H1 (cell line): ENCODE data around the gene IDUA. TPM values are rescaled to one million over a fixed set of nuclear protein-coding genes. Genes with fewer than 3 reads are reported as not detected.

ENCODE experiments used
- ASH2L ChIP-seq: fragments of 200-600, 300-600 bp; sonication (generic); IDR thresholded peaks from one replicate; pipeline ENCODE4 v1.7.1; 2017; ENCODE audit warnings: low read length
- CHD2 ChIP-seq: IDR thresholded peaks from 2 replicates; pipeline ENCODE4 v1.6.1; 2012; ENCODE audit warnings: low read length, improper control_type of control experiment
- CTBP2 ChIP-seq: IDR thresholded peaks from 2 replicates; pipeline ENCODE4 v1.7.0; 2011; ENCODE audit warnings: borderline replicate concordance, mild to moderate bottlenecking, moderate library complexity, mixed read lengths, low read length; ENCODE audit not compliant: insufficient read depth, insufficient read length
- EZH2 ChIP-seq: fragments of 200-600 bp; sonication (generic); IDR thresholded peaks from 2 replicates; pipeline ENCODE4 v1.7.1; 2012; ENCODE audit warnings: low read depth, mild to moderate bottlenecking, moderate library complexity, low read length, inconsistent platforms; ENCODE audit not compliant: severe bottlenecking
- JUN ChIP-seq: IDR thresholded peaks from 2 replicates; pipeline ENCODE4 v1.6.1; 2011; ENCODE audit warnings: low read depth, mild to moderate bottlenecking, improper control_type of control experiment, low read length
- KDM4A ChIP-seq: IDR thresholded peaks from one replicate; pipeline ENCODE4 v1.7.1; 2012; ENCODE audit warnings: low read depth, mild to moderate bottlenecking, moderate library complexity, low read length, inconsistent platforms; ENCODE audit not compliant: severe bottlenecking
- NANOG ChIP-seq: IDR thresholded peaks from 2 replicates; pipeline ENCODE4 v1.6.1; 2011; ENCODE audit warnings: low read length, low read depth, mild to moderate bottlenecking, inconsistent platforms; ENCODE audit not compliant: insufficient read depth, poor library complexity, severe bottlenecking
- POLR2AphosphoS5 ChIP-seq: IDR thresholded peaks from 2 replicates; pipeline ENCODE4 v1.6.1; 2011; ENCODE audit warnings: low read depth, low read length
- RNF2 ChIP-seq: fragments of 200-900, 300-1000 bp; sonication (generic); IDR thresholded peaks from 2 replicates; pipeline ENCODE4 v1.7.1; 2016; ENCODE audit warnings: borderline replicate concordance, low read depth, mild to moderate bottlenecking, antibody characterized with exemption, low read length; ENCODE audit not compliant: poor library complexity, severe bottlenecking; ENCODE audit errors: missing control alignments
- SAP30 ChIP-seq: fragments of 300-600 bp; sonication (generic); IDR thresholded peaks from 2 replicates; pipeline ENCODE4 v1.7.1; 2012; ENCODE audit warnings: low read length, moderate library complexity, mild to moderate bottlenecking, inconsistent platforms; ENCODE audit not compliant: insufficient read depth, insufficient replicate concordance
- SUZ12 ChIP-seq: fragments of 200-600 bp; sonication (generic); IDR thresholded peaks from 2 replicates; pipeline ENCODE4 v1.6.1; 2012; ENCODE audit warnings: mild to moderate bottlenecking, inconsistent platforms, low read length, moderate library complexity, mixed read lengths
- polyA plus RNA-seq, 7 experiments: library from polyadenylated mRNA; depleted of rRNA in 3 of 7; stranded (reverse) in 5 of 7; unstranded in 2 of 7; fragments of >200 nt in 5 of 7; fragments of 200-250 nt in 2 of 7; gene quantifications; 1 replicate in 5 of 7; 2 replicates in 1 of 7; 4 replicates in 1 of 7; pipeline versions ENCODE4 v1.2.1 to v1.2.3, GENCODE V29; 2011 to 2013; ENCODE audit warnings: missing spikeins in 2 of 7, mixed read lengths in 2 of 7
- total RNA-seq: library from RNA; stranded (reverse); fragmentation: NEBNext Ultra II Directional; extraction: Animal tissue kit (Norgen Biotek cat#: 25700); gene quantifications from 2 replicates; pipeline ENCODE4 v1.2.1, GENCODE V29; 2021

IDUA gene
- total and polyA plus RNA-seq, 2 of the 8 experiments (the other 6 are each of a cell fraction or from before 2014, with no cell fraction given): 2.8 to 4.8 TPM

- TF ChIP-seq CHD2 (no peak), POLR2AphosphoS5 (no peak), RNF2 (peak; percentile 38), EZH2 (peak; percentile 91), CTBP2 (peak; percentile 19), JUN (no peak), ASH2L (no peak), KDM4A (peak; percentile 68), NANOG (no peak), SUZ12 (peak; percentile 91), SAP30 (no peak)
Observed at GRCh38 chr4:1002131-1002630, 15.3 kb downstream of the IDUA start (continued).
